Prostate gland (tissue), 2 donors: ENCODE measurements around the gene CHCHD6.

Experiments used
- CTCF ChIP-seq, 4 experiments: fragments of 200-600 bp in 2 of 4; fragments of 450-650 bp in 2 of 4; sonication (generic) in 2 of 4; IDR thresholded peaks; 1 replicate in 3 of 4; 2 replicates in 1 of 4; pipeline ENCODE4 v1.5.1; 2016 to 2019; ENCODE audit warnings: antibody characterized with exemption in 4 of 4, mild to moderate bottlenecking in 2 of 4, moderate library complexity in 2 of 4
- POLR2AphosphoS5 ChIP-seq: sonication (generic); formaldehyde crosslinking; IDR thresholded peaks from one replicate; pipeline ENCODE4 v1.6.1; 2017; ENCODE audit warnings: antibody characterized with exemption

- peak; percentile 90 to 94 (median 93) for TF ChIP-seq CTCF (IDR thresholded peaks at IDR 0.05)
- peak; percentile 29 for TF ChIP-seq POLR2AphosphoS5
Observed at GRCh38 chr3:126679318-126679751, 24.7 kb upstream of the CHCHD6 start.
